HG03175 (cell line): Measurements from ENCODE around the gene RALY.

Experiments
- ATAC-seq: cut with Tn5 transposase; IDR thresholded peaks from one replicate; pipeline ENCODE4 v1.9.1; 2021; ENCODE audit warnings: mild to moderate bottlenecking, moderate library complexity; ENCODE audit not compliant: unreplicated experiment

The RALY gene

DNA sequence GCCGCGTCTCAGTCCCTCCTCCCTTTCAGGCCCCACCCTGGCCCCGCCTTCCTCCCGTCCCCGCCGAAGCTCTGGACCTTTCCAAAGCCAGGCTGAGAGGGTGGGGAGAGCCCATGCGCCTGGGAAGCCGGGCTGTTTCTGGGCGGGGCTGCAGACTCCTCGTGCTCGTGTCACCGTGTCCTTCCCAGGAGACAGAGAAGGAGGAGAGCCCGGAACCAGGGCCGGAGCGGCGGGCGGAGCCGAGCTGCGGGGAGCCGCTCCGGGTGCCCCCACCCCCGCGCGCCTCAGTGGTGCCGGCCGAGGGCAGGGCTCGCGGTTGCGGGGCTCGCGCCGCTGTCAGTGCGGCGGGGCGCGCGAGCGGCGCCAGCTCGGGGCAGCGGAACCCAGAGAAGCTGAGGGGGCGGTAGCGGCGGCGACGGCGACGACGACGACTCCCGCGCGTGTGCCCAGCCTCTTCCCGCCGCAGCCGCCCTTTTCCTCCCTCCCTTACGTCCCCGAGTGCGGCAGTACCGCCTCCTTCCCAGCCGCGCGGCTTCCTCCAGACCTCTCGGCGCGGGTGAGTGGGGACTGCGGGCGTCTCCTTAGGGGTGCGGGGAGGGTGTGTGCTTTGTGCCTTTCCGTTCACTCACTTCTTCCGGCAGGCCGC is at the start of gene RALY:
TSS of gene RALY (plus strand) at position 336 of the 646 bp plus-strand sequence. CDS start 78,164 bp downstream, outside the sequence.
- ATAC-seq, result peak; percentile 65

- ATAC-seq, result no peak
These were observed 48.8 kb upstream of the RALY start for GRCh38 chr20:33944914-33945313.

DNA sequence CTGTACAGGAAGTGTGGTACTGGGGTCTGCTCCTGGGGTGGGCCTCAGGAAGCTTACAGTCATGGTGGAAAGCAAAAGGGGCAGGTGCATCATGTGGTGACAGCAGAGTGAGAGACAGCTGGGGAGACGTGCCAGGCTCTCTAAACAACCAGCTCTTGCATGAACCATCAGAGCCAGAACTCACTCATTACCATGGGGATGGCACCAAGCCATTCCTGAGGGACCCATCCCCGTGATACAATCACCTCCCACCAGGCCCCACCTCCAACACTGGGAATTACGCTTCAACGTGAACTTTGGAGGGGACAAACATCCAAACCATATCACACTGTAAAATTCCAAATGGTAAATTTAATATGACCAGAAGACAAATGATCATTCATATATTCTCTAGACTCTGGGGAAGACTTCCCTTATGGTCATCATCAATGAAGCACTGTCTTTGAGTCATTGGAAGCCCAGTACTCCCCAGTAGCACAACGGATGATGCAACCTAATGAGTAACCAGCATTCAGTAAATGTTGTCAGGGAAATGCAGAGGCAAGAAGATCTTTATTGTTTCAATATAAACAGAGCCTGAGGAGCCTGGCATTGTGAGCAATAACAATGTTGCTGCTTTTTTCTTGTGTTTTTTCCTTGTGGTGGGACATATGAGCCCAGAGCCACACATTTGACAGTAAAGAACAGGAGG is 48.2 kb upstream of the RALY start:
- ATAC-seq, result no peak

GRCh38 chr20:33947709-33948295 is 45.9 kb upstream of the RALY start:
- ATAC-seq, result no peak

GRCh38 chr20:33948480-33948879 is 45.2 kb upstream of the RALY start:
- no peak for ATAC-seq

- ATAC-seq, result no peak
These were observed 42.5 kb upstream of the RALY start for GRCh38 chr20:33951171-33951570.

DNA sequence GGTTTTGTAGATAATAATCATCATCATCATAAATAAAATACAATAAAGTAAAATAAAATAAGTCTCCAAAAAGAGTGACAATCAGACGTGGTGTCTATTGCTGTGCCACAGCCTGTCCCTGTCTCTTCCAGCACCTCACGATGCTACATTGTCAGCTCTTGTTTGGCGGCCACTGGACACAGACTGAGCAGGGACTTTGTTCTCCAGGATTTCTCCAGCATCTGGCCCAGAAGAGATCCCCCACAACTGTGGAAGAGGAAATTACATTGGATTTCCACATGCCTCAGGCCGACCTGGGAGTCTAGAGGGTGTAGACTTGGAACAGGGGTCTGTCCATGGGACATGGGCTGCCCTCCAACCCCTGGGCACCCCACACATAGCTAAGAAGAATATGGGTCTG is 39.2 kb upstream of the RALY start:
- ATAC-seq, result no peak

DNA sequence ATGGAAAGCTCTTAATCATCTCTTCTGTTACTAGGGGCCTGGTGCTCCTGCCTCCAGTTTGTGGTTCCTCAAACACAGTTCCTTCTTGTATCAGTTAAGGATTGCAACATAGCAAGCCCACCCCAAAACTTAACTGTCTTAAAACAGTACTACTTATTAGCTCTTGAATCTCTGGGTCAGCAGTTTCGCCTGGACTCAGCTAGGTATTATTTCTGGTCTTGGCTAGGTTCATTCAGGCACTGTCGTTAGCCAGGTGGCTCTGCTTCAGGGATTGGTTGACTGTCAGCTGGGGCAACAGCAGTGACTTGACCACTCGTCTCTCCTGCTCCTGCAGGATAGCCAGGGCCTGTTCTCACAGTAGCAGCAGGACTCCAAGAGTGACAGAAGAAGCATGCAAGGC is 30.0 kb upstream of the RALY start:
- ATAC-seq, result no peak

DNA sequence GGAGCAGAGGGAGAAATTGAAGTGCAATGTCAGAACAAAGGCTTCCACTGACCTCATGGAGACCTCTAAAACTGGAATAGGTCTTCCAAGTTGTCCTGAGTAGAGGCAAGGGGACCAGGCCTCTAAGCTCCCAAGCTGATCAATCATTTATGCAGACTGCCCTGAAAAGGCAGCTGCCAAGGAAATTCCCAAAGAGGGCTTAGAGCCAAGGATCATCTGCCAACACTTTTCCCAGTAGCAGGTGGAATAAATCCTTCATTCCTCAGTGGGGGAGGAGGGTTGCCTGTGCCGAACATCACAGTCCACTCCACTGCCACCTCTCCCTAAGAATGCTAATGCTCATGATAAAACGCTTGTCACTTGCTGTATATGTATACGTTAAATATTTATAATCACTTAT is 29.3 kb upstream of the RALY start:
- ATAC-seq, result no peak

- no peak for ATAC-seq
These were observed 26.6 kb upstream of the RALY start for GRCh38 chr20:33967126-33967525.

DNA sequence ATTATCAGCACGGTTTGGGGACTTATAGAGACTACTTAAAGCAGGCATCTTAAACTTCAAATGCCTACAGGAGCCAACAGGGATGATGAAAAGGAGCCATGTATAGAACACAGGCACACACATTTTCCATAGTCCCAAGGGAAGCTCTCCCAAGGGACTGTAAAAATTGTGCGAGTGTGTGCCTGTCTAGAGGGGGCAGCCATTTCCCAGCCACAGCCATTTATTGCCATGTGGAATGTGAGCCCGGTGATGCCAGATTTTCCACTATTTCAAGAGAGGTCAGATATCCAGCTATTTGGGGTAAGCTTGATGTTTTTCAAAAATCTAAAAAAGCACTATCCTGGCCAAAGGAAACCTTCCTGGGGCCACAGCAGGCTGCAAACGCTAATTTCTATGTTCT is 24.1 kb upstream of the RALY start:
- ATAC-seq, result no peak

DNA sequence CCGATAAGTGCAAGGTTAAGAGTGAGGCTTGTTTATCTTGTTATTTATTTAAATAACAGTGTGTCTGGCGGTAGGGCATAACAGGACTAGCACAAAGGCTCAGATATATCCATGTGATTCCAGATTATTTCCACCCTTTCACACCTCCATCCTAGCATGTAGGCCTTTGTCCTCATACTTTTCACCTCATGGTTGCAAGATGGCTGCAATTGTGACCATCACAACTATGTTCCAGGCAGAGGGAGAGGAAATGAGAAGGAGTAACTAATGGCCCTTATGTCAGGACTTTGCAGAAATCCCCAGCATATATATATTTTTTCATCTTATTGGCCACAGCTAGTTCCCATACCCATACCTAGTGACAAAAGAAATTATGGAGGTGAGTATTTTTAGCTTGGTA is 23.5 kb upstream of the RALY start:
- ATAC-seq, result no peak

GRCh38 chr20:33971147-33971975 is 22.4 kb upstream of the RALY start:
- no peak for ATAC-seq

GRCh38 chr20:33976959-33977358 is 16.8 kb upstream of the RALY start:
- ATAC-seq, result no peak

DNA sequence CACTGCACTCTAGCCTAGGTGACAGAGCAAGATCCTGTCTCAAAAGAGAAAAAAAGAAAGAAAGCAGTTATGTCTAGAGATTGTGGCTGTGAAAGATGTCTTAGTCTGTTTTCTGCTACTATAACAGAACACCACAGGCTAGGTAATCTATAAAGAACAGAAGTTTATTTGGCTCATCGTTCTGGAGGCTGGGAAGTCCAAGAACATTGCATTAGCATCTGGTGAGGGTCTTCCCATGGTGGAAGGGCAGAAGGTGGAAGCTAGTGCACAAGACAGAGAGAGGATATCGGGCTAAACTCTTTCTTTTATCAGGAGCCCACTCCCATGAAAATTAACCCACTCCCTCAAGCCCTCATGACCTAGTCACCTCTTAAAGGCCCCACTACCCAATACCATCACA is 16.2 kb upstream of the RALY start:
- no peak for ATAC-seq

DNA sequence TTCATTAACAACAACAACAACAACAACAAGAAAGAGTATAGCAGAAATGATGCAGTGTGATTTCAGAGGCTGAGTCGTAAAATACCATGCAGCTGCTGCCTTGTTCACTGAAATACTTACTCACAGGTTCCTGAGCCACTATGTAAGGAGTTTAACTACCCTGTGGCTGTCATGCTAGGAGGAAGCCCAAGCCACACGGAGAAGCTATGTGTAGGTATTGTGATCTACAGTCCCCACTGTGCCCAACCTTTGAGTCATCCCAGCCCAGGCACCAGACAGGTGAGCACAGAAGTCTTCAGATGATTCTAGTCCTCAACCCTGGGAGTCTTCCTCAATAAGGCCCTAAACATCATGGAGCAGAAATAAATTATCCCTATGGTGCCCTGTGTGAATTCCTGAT is 14.6 kb upstream of the RALY start:
- ATAC-seq, result no peak

DNA sequence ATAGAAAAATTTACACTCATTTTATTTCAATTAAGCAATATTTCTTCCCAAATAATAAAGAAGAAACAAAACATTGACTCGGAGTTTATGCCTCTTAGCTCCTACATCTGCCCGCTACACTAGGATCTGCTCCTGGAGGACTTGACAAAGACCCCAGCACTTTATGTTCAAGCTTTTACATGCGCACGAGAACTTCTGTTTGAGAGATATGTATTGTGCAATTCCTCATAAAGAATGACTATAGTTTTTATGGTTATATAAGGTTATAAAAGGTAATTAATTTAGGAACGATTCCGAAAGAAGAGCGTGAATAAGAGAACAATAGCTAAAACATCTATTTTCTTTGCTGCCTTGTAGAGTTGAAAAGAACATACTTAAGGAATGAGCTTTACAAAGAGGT is 12.4 kb upstream of the RALY start:
- ATAC-seq, result no peak

- ATAC-seq, result no peak
These were observed 11.7 kb upstream of the RALY start for GRCh38 chr20:33981964-33982363.

GRCh38 chr20:33983371-33983770 is 10.3 kb upstream of the RALY start:
- ATAC-seq, result no peak

DNA sequence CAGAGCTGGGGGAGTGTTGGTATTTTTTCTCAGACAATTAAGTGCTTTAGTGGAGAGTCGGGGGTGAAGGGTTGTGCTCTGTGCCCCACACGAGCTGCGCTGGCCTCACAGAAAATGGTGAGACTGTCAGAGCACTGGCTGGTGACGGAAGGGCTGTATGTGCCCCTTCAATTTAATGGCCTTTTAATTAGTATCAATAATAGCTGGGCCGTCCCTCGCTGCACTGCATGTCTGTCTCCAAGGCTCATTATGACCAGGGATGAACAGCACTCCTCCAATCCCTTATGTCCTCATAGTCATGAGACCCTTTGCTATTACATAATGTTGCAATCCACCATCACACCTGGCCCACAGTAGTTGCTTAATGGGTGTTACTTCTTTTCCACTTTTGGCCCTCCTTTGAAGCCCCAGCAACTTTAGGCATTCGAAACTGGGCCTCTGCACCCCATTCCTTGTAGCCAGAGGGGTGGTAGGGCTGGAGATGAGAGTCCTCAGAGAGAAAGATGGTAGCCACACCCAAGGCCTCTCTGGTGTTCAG is 9.5 kb upstream of the RALY start:
- no peak for ATAC-seq

DNA sequence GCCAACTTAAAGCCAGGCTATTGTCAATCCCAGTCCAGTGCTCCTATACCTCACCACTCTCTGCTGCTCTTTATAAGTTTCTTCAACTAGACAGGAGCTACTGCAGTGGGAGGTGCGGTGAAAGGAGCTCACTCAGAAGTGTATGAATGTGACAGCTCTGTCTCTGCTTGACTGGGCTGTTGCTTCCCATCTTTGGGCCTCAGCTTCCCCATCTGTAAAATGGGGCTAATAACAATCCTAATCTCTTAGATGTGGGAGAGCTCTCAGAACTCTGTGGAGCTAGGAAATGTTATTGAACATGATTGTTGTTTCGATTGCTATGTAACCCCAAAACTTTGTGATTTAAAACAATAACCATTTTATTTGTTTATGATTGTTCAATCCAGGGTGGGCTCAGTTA is 8.4 kb upstream of the RALY start:
- no peak for ATAC-seq
